ENCODE results near the gene PCTP. TPM values are rescaled to one million over a fixed set of nuclear protein-coding genes. Genes with fewer than 3 reads are reported as not detected.

The PCTP gene
- total and polyA plus RNA-seq, 9 of the 15 experiments (the other 6 are each of a cell fraction or from before 2014, with no cell fraction given): 10.9 to 62.3 (median 41.2) TPM

GRCh38 chr17:55737976-55738501 lies 12.8 kb upstream of the PCTP start (continued):
- TF ChIP-seq MNT (conservative IDR thresholded peaks at IDR 0.05): no peak; a peak in 1 of 4 replicates
- no peak for TF ChIP-seq BRF2 (IDR thresholded peaks at IDR 0.05; ENCODE audit: borderline replicate concordance, insufficient read depth, insufficient read length)
- TF ChIP-seq ZBTB1 (CRISPR knock-in tag; IDR thresholded peaks at IDR 0.05; ENCODE audit: borderline replicate concordance, low read depth): no peak
- TF ChIP-seq ZNF184 (CRISPR knock-in tag; IDR thresholded peaks at IDR 0.05): no peak
- no peak for TF ChIP-seq FOXP4 (CRISPR knock-in tag; IDR thresholded peaks at IDR 0.05; ENCODE audit: borderline replicate concordance)
- TF ChIP-seq ILF3 (IDR thresholded peaks at IDR 0.05; ENCODE audit: borderline replicate concordance): no peak
- TF ChIP-seq ZSCAN32 (CRISPR knock-in tag; IDR thresholded peaks at IDR 0.05): no peak
- TF ChIP-seq BHLHE40 (IDR thresholded peaks at IDR 0.05; ENCODE audit: low read length): no peak
- no peak for TF ChIP-seq MLX (CRISPR knock-in tag; conservative IDR thresholded peaks at IDR 0.05)
- peak; percentile 77 for TF ChIP-seq ATF7 (IDR thresholded peaks at IDR 0.05)
- TF ChIP-seq KLF16 (IDR thresholded peaks at IDR 0.05): peak; percentile 30; the same call in 1 of the 2 replicates
- TF ChIP-seq HLTF (IDR thresholded peaks at IDR 0.05): no peak
- no peak for TF ChIP-seq ZC3H4 (CRISPR knock-in tag; IDR thresholded peaks at IDR 0.05; ENCODE audit: borderline replicate concordance)
- 0 out of 2 replicates have a peak, but pooled peaks have one; percentile 24 for TF ChIP-seq GATA2 (CRISPR knock-in tag; IDR thresholded peaks at IDR 0.05)
- TF ChIP-seq U2AF2 (optimal IDR thresholded peaks at IDR 0.05; ENCODE audit: low read depth, low read length): no peak
- no peak for TF ChIP-seq ZNF121 (CRISPR knock-in tag; conservative IDR thresholded peaks at IDR 0.05)
- peak; percentile 63 for TF ChIP-seq CBFA2T2 (conservative IDR thresholded peaks at IDR 0.05)
